Renal cortical epithelial cell (primary cell): ENCODE measurements around the gene PSPH. TPM values are rescaled to one million over a fixed set of nuclear protein-coding genes. Genes with fewer than 3 reads are reported as not detected.
A peak's percentile ranks its signal among the peaks of the same experiment; 100 is the strongest.
"Not testable (repeated sequence)": the region's sequence is repeated elsewhere in the genome, so short reads cannot be mapped to it uniquely, and the experiment has no call there.

Experiments used
- DNase-seq: peaks from one replicate; pipeline ENCODE4 v3.0.0-alpha.2; 2011; ENCODE audit warnings: low read depth
- total RNA-seq: library from RNA; depleted of rRNA; stranded (reverse); fragments of >200 nt; gene quantifications from 2 replicates; pipeline ENCODE4 v1.2.3, GENCODE V29; 2014

Gene PSPH
- total RNA-seq, 1 donor from 2014 or later = 42.7 TPM

DNA sequence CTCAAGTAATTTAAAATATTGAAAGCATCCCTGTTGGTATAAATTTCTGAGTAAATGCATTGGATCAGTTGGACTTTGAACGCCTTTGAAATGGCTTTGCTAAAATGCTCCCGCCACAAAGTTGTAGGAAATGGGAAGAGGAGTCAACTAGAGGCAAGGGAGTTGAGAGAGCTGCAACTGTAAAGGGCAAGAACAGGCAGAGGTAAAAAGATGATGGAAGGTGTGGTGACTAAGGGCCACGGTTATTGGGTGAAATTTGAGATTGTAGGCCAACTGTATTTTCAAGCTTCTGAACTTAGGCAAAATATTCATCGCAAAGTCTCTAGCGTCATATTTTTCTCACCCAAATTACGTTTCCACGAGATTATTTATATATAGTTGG lies 12.2 kb upstream of the PSPH start:
- no peak for DNase-seq

DNA sequence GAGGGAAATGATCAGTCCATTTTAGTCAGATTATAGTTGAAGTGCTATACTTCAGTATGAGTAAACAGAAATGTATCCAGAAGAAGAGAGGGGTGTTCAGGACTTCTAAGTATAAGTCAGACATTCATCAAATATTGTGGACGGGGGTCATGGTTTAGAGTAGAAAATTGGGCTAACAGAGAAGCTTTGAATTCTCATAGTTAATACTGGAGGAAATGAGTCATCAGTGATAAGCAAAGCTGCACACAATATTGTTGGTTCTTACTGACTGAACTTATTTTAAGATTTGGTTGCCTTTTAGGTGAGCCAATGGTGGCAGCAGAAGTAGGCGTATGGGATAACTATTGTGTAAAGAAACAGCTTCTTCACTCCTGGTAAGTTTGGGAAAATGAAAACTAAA lies 11.1 kb upstream of the PSPH start:
- DNase-seq = peak; percentile 49

DNA sequence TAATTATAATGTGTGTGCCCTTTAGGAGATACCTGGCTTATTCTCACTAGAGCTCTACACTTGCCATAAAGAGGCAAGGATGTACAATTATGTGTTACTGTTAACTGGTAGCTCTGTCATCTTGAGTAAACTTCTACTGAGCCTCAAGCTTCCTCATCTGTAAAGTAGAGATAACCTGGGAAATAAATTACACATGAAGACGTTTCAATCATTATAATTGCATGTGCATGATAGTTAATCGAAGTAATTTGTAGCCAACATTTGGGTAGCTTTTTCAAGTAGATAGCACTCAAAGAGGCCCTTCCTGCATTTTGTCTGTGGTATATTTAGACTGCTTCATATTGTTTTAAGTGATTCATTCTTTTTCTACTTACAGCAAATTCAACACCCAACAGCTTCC lies 2.7 kb upstream of the PSPH start:
- no peak for DNase-seq

DNA sequence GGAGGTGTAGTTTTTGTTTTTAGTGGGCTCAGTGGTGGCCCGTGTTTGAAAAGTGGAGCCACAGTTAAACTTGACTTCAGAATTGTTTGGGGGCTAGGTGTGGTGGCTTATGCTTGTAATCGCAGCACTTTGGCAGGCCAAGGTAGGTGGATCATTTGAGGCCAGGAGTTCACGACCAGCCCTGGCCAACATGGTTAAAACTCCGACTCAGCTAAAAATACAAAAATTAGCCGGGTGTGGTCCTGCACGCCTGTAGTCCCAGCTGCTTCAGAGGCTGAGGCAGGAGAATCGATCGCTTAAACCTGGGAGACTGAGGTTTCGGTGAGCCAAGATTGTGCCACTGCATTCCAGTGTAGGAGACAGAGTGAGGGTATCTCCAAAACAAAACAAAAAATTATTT lies 2.1 kb upstream of the PSPH start:
- DNase-seq = no peak

DNA sequence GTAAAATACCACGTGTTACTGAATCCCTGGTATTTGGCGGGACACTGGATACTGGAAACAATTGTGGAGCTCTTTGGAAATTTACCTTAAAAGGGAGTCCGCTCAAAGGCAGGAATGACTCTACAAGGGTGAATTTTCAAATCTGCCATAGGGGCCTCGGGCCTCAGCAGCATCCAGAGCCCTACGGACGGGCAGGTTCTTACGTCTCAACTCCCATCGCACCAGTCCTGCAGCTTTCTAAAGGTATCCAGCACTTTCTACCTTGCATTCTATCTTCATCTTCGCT lies 248 bp downstream of the PSPH start:
- no peak for DNase-seq

DNA sequence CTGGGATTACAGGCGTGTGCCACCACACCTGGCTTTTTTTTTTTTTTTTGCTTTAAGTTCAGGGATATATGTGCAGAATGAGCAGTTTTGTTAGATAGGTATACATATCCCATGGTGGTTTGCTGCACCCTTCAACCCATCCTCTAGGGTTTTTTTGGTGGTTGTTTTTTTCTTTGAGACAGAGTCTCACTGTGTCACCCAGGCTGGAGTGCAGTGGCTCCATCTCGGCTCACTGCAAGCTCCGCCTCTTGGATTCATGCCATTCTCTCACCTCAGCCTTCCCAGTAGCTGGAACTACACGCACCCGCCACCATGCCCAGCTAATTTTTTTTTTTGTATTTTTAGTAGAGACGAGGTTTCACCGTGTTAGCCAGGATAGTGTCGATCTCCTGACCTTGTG lies 2.5 kb downstream of the PSPH start:
- peak; percentile 29 for DNase-seq

DNA sequence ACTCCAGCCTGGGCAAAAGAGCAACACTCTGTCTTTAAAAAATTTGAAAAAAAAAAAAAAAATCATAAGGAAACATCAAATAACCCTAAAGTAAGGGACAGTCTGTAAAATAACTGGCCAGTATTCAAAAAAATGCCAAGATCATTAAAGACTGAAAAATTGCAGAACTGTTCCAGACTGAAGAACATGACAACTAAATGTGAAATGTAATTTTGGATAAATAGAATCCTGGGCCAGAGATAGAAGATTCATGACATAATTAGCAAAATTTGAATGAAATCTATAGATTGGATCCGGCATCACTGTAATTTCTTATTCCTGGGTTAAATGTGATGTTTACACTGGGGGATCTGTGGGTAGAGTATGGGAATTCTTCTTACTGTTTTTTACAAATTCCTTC lies 3.0 kb downstream of the PSPH start:
- no peak for DNase-seq

DNA sequence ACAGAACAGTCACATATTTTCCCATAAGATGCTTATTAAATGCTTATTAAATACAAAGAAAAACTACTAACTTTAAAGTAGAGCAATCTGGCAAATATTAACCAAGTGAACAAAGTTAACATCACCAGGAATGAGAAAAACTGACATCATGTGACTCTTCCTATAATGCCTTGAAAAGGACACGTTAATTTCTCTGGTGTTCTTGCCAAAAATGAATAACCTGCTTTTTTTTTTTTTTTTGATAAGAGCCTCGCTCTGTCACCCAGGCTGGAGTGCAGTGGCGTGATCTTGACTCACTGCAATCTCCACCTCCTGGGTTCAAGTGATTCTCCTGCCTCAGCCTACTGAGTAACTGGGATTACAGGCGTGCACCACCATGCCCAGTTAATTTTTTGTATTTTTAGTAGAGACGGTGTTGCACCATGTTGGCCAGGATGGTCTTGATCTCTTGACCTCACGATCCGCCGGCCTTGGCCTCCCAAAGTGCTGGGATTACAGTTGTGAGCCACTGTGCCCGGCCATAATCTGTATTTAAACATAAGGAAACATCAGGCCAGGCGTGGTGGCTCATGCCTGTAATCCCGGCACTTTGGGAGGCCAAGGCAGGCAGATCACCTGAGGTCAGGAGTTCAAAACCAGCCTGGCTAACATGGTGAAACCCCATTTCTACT lies 3.7 kb downstream of the PSPH start:
- DNase-seq = peak; percentile 83

DNA sequence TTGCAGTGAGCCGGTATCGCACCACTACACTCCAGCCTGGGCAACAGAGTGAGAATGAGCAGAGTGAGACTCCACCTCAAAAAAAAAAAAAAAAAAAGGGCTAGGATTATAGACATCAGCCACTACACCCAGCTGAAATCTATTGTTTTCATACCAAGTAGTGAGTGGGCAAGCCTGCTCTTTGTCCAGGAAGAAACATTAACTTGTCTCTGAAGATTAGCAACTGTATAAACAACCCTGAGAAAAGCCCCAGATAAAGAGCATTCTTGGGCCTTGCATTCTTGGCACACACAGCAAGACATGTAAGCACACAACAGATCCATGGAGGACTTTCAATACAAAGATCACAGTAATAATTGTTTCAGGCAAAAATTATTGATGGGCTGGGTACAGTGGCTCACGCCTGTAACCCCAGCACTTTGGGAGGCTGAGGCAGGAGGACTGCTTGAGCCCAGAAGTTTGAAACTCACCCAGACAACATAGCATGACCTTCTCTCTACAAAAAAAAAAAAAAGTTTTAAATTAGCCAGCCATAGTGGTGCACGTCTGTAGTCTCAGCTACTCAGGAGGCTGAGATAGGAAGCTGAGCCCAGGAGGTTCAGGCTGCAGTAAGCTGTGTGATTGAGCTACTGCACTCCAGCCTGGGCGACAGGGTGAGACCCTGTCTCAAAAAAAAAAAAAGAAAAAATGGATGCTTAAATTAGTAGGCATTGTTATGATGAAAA lies 4.4 kb downstream of the PSPH start:
- peak; percentile 96 for DNase-seq

DNA sequence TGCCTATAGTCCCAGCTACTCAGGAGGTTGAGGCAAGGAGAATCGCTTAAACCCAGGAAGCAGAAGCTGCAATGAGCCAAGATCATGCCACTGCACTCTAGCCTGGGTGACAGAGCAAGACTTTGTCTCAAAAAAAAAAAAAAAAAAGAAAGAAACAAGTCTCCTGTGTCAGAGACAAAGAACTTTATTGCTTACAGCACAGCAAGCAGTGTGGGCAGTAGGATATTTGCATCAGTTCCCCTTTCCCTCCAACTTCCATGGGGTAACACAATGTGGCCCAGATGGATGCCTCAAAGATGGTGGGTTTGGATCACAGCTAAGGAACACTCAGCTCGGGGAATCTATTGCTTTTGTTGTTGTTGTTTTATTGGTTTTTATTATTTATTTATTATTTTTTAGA lies 5.5 kb downstream of the PSPH start:
- not testable (repeated sequence) for DNase-seq

DNA sequence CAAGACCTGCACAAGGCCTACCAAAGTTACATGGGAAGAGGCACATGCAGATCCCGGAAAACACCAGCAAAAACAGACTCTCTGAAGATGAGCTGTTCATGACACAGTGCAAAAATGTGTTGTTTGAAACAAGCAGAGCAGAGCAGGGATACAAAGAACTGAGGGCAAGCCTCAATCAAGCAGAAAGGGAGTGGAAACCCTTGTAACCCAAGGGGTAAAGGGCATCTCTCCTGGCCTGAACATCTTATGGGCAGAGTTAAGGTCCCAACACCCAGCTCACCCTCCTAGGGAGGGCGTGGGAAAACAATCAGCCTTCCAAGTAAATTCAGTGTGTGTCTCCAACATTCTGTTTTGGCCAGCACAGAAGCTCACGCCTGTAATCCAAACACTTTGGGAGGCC lies 10.5 kb downstream of the PSPH start:
- peak; percentile 83 for DNase-seq

DNA sequence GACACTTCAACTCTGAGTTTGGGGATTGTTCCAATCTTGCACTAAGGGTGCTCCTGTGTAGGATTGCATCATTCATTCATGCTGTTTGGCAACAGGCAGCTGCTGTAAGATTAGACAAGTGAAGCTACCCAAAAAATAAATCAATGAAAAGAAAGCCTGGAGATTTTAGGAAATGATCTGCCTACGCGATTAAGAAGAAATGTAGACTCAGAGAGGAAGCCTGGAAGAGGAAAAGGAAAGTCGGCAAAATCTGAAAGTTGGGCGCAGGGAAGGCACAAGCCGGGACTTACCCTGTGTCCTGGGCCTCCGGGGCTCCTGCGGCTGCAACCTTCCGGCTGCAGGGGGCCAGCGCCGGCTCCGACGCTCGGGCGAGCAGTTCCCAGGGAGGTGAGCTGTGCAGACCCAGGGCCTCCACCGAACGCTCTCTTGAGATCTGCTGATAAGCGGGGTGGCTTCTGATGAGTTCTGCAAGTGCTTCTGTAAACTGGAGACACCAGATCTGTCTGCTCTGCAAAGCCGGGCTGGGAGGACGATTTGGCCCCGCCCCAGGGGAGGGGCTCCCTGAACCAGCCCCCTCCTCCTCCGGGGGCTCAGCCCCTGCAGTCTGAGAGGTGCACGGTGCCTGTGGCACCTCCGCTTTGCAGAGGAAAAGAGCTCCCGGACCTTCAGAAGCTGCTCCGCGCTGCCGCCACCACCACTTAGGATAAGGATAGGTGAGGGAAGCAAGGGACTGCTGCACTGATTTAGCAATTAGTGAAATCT lies 17.4 kb downstream of the PSPH start:
- peak; percentile 63 for DNase-seq

DNA sequence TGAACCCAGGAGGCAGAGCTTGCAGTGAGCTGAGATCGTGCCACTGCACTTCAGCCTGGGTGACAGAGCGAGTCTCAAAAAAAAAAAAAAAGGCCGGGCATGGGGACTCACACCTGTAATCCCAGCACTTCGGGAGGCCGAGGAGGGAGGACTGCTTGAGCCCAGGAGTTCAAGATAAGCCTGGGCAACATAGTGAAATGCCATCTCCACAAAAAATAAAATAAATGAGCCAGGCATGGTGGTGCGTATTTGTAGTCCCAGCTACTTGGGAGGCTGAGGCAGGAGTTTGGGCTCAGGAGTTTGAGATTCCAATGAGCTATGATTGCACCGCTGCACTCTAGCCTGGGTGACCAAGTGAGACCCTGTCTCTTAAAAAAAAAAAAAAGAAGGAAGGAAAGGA lies 18.7 kb downstream of the PSPH start:
- not testable (repeated sequence) for DNase-seq

DNA sequence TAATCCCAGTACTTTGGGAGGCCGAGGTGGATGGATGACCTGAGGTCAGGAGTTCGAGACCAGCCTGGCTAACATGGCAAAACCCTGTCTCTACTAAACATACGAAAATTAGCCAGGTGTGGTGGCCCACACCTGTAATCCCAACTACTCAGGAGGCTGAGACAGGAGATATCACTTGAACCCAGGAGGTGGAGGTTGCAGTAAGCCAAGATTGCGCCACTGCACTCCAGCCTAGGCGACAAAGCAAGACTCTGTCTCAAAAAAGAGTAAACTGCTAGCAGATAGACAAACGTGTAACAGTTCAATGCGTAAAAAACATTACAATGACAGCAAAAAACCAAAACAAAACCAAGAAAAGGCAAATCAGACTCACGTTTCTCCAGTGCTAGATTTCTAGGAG lies 19.7 kb downstream of the PSPH start:
- not testable (repeated sequence) for DNase-seq

DNA sequence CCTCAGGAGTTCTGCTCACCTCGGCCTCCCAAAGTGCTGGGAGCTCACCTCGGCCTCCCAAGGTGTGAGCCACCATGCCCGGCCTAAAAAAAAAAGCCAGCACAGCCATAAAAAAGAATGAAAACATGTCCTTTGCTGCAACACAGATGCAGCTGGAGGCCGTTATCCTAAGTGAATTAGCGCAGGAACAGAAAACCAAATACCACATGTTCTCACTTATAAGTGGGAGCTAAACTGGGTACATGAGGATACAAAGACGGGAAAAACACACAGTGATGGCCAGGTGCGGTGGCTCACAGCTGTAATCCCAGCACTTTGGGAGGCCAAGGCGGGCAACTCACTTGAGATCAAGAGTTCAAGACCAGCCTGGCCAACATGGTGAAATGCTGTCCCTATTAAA lies 20.9 kb downstream of the PSPH start:
- DNase-seq = no peak

DNA sequence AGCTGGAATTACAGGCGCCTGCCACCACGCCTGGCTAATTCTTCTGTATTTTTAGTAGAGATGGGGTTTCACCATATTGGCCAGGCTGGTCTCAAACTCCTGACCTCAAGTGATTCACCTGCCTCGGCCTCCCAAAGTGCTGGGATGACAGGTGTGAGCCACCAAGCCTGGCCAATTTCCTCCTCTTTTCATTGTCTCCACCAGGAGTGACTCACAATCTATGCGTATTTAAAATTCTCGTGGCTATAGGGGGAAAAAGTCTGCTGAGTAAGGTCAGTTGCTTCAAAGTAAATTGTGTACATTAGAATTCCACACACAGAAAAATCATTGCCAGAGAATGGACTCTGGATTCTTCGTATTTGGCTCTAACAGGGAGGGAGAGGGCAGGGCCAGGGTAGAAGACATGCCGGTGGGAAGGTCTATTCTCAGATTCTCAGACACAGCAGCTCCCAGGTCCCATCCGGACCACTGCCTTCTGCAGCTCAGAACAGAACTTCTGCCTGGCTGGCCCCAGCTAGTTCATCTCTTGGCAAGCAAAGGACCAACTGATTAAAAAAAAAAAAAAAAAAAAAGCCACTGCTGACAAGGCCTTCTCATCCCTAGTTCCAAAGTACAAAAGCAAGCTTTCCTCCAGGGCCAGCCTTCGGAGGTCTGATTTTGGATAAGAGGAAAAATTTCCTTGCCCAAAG lies 22.2 kb downstream of the PSPH start:
- DNase-seq = peak; percentile 77

DNA sequence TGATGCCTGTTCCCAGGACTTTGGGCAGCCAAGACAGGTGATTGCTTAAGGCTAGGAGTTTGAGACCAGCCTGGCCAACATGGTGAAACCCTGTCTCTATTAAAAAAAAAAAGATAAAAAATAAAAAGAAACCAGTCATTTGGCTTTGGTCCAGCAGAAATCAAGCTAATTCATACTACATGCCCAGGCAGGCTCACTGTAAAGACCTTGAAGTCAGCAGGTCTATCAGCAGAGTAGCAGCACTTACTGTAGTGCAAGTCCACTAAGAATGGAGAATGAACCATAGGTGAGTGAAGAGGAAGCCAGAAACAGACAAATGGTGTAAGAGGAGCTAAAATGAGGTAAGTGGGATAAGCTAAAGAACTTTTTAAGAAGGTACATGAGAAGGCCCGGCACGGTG lies 24.7 kb downstream of the PSPH start:
- DNase-seq = no peak

DNA sequence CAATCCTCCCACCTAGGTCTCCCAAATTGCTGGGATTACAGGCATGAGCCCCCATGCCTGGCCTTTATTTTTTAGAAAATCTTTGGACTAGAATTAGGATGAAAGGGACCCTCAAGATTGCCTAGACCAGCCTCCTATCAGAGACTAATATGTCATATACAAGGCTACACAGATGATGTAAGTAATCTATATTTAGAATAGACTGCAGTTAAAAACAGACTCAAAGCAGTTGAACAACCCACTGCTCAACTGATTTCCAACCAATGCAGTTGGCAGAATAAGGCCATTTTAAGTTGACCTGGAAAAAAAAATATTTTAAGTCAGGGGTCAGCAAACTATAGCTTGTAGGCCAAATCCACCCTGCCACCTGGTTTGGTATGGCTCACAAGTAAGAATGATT lies 27.7 kb downstream of the PSPH start:
- DNase-seq = no peak

DNA sequence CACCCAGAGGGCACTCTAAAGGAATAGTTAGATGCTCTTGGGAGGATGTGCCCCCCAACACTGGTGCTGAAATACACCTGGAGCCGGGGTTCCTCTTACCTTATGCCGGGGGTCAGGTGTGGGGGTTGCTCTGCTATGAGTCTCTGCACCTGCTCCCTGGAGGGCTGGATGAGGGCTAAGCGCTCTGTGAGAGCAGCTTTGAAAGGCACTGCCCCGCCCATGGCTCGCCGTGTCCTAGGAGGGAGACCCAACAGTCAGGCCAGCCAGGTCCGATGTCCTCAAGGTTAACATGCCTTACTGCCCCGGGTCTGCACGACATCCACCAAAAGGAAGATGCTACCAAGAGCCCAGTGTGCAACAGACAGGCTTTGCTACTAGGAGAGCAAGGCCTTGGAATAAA lies 31.7 kb downstream of the PSPH start:
- DNase-seq = no peak

DNA sequence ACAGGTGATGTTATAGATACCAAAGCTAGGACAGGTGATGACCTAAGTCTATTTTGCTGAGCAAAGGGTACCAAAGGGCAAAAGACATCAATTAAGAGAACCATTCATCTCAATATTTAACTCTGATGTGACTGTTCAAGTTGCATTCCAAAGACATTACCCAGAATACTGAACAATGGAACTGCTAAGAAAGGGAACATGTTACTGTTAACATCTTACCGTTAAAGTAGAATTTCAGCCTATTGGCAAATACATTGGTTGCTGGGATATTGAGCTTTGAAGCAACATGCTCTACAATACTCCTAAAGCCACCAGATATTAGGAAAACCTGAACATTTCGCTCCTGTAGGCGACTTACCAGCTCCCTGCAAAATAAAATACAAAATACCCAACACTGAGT lies 34.2 kb downstream of the PSPH start:
- peak; percentile 69 for DNase-seq

DNA sequence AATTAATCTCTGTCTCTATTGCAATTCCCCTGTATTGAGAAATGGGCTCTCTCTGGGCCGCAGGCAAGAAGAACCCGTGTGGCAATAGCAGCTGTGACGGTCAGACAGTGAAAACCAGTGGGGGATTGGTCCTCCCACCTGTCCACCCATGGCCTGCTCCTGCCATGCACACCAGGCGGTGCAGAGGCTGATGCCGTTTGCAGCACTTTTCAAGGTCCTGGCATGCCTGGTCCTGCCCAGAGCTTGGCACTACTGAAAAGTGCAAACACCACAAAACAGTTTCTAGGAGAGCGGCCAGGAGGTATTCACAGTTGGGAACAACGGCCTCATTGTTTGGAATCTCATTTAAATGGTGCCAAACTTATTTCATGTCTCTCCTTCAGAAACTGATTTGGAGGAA lies 41.5 kb downstream of the PSPH start:
- no peak for DNase-seq

DNA sequence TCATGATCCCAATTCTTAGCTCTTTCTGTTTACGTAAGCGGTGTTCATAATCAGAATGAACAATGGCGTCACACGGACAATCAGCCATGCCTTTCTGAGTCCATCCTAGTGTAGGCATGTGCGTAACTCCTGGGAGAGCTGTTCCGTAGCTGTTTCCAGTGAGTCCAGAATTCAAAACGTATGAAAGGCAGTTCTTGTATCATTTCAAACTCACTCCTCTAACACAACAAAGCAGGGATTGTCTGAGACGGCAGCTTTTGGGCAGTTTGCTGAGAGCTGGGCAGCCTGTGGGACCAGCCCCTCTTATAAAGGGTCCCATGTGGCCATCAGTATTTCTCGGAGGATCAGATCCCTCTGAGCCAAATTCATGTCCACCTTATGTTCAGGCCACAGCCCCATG lies 43.4 kb downstream of the PSPH start:
- DNase-seq = no peak

DNA sequence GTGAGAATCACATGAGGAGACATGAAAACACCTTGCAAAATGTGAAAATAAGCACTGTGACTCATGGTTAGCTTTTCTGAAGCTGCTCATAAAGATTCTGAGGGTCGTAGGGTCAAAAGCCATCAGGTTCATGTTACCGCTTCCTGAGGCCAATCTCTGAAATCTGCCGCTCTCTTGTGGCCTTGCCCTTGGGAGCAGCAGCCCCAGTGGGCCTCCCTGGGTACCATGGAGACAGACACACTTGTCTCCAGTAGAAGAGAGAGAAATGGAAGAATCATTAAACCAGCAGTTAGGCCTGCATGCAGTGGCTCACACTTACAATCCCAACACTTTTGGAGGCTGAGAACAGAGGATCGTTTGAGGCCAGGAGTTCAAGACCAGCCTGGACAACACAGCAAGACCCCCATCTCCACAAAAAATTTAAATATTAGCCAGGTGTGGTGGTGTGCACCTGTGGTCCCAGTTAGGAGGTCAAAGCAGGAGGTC lies 44.0 kb downstream of the PSPH start:
- DNase-seq = peak; percentile 25
